DMS53 treated with DMSO at 0.1 percent for 48 hours (cell line): ENCODE measurements around the gene PTPRD.
A peak's percentile ranks its signal among the peaks of the same experiment; 100 is the strongest.

Experiments used
- DNase-seq: peaks from one replicate; lab custom pipeline; 2025; ENCODE audit not compliant: unreplicated experiment; lab: John Stamatoyannopoulos, UW

The PTPRD gene

DNA sequence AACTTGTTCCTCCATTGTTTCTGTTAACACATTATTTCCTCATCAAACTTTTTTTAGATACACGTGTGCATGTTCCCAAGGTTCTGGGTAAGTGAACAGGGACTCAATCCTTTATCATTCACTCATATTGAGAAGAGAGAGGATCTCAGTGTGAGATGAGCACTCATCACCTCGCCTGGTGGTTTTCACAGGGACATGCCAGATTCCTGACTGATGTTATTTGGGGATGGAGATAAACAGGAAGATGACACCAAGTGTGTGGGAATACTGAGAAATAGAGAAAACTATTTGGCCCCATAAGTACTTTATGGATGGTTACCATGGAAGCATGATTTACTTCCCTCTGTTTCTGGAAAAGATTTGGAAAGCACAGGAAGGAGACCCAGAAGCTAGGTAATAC, 2279.9 kb downstream of the PTPRD start:
- DNase-seq, result no peak

DNA sequence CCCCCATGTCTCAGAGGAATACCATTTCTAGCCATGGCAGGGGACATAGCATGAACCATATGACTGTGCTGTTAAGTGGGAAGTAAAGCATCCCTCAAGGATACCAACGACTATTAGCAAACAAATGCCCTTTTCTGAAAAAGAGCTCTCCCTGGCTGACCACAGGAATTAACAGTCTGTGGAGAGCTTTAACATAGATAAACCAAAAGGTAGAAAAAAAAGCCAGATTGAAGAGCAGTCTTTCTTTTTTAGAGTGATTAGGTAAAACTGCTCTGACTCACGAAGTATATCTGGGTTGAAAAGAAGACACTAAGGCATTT, 2280.5 kb downstream of the PTPRD start:
- DNase-seq, result no peak

DNA sequence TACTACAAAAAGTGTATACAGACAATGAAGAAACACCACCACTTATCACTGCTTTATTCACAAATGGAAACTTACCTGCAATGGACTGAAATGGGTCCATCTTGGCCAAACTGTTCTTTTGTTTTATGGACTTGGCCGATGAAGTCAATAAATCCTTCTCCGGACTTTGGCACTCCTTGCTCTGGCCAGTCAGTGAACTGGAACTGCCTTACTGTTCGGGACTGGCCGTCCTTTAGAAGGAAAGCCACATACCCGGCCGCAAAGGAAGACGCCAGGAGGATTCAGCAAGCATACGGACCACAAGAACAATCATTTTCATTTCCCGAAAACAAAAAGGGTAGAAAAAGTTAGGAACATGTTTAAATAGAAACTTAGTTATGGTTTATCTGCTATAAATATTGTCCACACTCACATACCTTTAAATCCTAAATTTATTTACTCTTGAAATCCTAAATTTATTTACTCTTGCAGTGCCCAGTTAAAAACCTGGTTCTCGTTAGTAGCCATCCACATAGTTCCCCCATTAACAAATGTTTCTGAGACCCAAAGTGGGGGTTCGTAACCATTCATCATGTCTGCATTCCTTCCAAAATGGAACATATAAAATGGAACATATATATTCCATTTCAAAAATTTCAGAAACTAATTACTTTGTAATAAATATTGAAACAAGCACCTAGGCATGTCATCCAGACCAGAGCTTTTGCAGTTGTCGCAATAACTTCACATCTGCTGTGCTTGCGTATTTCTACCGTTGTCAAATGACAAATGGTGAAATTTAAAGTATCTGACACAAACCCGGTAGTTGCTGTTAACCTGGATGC, 2281.1 kb downstream of the PTPRD start:
- DNase-seq, result no peak

DNA sequence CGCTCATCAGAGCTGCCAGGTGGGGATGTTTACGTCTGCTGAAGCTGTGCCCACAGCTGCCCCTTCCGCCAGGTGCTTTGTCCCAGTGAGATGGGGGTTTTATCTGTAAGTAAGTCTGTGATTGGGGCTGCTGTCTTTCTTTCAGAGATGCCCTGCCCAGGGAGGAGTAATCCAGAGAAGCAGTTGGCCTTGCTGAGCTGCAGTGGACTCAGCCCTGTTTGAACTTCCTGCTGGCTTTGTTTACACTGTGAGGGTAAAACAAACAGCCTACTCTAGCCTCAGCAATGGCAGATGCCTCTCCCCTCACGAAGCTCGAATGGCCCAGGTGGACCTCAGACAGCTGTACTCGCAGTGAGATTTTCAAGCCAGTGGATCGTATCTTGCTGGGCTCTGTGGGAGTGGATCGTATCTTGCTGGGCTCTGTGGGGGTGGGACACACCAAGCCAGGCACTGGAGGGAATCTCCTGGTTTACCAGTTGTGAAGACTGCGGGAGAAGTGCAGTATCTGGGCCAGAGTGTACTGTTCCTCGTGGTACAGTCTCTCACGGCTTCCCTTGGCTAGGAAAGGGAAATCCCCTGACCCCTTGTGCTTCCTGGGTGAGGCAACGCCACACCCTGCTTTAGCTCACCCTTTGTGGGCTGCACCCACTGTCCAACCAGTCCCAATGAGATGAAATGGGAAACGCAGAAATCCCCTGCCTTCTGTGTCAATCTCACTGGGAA, 2283.1 kb downstream of the PTPRD start:
- peak; percentile 97 for DNase-seq

DNA sequence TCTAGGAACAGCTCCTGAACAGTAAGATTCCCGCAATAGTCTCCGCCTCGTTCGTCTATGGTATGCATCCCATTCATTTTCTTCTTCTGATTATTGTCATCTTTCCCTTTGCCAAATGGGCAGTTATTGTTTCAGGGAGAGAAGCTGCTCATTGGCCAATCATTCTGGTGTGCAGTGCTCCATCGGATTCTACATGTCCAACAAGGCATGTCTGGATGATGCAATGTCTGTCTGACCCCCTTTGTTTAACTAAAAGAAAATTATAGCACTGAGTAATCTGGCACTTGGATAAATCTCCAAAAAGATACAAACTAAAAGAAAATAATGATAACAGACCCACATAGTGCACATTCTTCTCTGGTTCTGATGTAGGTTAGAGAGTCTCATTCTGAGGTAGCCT, 2297.6 kb downstream of the PTPRD start:
- no peak for DNase-seq

DNA sequence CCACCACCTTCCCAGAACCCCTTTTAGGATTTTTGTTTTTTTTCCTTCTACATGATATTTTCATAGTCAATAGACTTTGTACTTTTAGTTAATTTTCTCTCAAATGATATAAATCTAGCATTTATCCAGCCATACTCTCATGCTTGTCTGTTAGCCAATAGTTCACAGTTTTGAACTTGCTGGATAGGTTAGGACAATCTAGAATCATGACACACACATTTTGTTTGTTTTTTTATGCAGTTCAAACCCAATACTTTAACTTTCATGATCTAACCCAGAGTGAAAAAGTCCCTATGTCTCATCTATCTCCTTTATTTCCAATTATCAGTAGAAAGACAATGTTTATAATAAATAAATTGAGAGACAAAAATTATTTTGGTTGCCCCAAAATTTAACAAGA, 2303.5 kb downstream of the PTPRD start:
- DNase-seq, result no peak

- no peak for DNase-seq
Measured at GRCh38 chr9:8304720-8305119, 2308.1 kb downstream of the PTPRD start.

DNA sequence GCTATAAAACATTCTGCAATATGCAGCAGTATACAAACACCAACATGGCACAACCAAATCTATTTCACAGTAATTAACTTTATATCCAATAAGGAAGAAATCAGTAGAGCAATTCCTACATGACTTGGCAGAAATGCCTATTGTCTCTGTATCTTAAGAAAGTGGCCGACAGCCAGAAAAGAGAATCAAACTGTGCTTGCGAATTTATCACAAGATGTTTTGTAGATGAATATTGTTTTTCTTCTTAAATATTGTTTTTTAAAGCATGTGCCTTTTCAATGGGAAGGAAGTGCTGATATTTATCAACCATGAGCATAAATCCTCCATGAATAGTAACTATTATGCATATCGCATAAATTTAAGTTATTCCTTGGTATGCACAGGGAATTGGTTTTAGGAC, 2311.5 kb downstream of the PTPRD start:
- no peak for DNase-seq

DNA sequence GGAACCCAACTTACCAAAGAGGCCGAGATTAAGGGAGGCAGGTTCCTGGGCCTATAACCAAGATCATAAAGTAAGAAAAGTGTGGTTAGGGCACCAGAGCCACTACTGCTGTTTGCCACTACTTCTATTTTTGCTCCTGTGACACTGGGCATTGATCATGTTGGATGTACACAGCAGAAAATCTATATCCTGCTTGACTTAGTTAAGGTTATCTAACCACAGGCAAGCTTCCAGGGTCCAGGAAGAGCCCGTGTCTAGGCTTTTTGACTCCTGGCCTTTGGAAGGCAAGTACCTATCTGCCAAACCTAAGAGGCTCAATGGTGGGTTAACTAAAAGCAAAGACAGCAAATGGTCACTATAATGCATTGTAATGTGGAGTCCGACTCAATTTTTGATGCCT, 2315.8 kb downstream of the PTPRD start:
- no peak for DNase-seq

- no peak for DNase-seq
Measured at GRCh38 chr9:8292657-8293056, 2320.1 kb downstream of the PTPRD start.

DNA sequence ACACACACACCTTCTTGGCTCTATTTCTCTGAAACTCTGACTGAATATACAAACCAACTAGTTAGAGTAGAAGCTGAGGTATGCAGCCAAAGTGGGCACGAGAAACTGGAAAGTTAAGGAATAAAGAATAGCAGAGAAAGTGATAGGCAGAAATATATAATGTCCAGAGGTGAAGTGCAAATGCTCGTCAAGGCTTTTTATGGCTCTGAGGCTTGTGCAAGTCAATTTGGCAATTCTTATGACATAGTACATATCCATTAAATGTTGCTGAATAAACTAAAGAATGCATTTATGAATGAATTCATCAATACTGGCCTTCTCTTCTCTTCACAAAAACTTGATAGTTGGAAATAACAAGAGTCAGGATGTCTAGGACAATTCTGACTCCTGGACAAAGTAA, 2323.1 kb downstream of the PTPRD start:
- no peak for DNase-seq

DNA sequence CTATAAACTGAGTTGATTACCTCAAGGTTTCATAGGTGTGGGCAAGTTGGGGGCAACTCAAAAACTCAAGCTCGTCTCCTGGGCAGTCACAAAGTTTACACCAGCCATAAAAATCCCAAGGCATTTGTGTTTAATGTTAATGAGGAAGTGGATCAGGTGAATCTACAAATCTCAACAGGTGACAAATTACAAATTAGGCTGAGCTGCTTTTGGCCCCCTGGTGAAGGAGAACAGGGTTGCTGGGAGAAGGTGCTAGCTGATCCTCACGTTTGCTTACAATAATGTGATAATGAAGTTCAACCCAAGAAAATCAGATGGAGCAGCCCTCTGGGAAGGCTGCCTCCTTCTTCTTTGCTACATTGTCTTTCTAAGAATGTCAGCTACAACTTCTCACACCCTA, 2324.8 kb downstream of the PTPRD start:
- DNase-seq, result no peak

DNA sequence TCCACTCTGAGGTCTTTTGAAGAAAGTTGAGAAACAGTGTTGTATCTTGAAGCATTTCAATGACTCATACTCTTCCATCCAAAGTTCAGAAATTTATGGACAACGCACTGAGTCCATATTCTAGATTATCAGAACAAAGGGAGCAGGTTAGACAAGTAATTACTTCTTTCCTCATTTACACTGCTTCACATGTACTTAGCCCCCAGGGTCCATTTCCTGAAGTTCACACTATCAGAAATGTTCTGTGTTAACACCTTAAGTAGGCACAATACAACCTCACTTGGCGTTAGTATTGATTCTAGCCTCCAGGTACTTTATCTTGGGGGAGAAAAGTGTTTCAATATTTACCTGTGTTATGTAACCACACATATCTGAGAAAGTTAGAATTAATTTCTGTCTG, 2325.3 kb downstream of the PTPRD start:
- no peak for DNase-seq

DNA sequence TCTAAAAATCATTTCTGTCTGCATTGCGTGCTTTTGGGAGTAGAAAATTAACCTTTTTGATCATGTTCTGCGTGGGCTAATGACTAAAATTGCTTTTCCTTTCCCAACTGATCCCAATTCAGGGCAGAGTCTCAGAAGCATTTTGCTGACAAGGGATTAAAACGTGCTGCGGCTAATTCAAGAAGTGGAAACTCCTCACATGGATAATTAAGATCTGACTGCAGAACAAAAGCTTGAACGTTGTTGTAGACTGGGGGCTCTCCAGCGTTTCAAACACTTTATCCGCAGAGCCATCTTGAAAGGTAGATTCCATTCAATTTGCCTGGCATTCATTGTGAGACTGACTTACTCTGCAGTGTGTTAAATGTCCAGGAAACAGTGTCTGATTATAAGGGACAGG, 2327.9 kb downstream of the PTPRD start:
- DNase-seq, result no peak

DNA sequence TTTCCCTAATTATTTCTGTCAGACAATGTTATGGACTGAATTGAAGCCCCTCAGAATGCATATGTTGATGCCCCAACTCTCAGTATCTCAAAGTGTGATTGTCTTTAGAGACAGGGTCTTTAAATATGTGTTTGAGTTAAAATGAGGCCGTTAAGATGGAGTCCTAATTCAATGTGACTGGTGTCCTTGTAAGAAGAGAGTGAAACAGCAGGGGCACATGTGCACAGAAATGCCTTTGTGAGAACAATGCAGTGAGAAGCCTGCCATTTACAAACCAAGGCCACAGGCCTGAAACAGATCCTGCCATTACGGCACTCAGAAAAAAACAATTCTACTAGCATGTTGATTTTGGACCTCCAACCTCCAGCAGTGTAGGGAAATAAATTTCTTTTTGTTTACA, 2330.3 kb downstream of the PTPRD start:
- no peak for DNase-seq

DNA sequence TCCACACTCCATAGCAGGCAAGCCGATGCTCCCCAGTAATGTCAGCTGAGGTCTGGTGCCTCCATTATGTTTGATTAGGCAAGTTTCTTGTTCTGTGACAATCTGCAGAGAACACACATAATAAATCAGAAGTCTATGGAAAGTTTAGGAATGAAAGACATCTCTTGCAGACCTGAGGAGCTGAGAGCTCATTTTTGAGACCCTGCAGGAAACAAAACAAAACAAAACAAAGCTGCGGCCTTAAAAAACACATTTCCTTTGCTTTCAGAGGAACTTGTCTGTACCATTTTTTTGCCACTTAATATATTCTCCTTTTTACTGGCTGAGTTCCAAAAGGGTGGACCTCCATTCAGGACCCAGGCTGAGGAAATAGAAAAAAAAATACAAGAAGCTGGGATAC, 2332.0 kb downstream of the PTPRD start:
- no peak for DNase-seq

- DNase-seq, result no peak
Measured at GRCh38 chr9:8278048-8278447, 2334.8 kb downstream of the PTPRD start.

- no peak for DNase-seq
Measured at GRCh38 chr9:8270235-8270634, 2342.6 kb downstream of the PTPRD start.

DNA sequence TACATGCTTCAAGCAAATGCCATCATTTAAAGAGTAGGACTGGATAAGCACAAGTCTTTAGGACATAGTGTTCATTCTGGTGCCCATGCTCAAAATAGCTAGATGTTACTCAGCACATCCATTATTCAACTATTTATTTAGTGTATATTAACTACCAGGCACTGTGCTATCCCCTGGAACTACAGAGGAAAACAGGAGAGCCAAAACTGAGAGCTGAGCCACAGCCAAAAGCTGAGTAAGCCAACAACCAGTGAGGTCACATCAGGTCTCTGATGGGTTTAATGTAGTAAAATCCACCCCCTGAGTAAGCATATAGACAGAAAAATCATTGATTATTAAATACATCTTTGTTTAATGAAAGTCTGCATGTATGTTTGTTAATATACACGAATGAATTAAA, 2343.9 kb downstream of the PTPRD start:
- no peak for DNase-seq

- DNase-seq, result no peak
Measured at GRCh38 chr9:8268216-8268878, 2344.5 kb downstream of the PTPRD start.

DNA sequence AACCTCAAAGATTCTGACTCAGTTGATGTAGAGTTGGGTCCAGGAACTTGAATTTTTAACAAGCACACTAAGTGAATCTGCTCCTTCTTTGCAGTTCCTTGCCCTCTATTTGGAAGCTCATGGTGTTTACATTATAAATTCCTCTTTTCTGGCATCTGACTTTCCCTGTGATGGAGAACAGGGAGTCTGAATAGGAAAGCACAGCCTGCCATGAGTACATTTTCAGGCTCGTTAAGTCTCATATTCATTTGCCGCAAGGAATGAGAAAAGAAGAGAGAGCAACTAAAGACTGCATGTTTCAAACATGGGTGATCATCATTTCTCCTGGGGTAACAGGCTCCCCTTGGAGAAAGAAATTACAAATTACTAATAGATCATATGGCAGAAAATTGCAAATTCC, 2345.2 kb downstream of the PTPRD start:
- no peak for DNase-seq

GRCh38 chr9:8266861-8267260, 2345.9 kb downstream of the PTPRD start:
- no peak for DNase-seq
